Type B pancreatic cell (in vitro differentiated cells): ENCODE data around the gene GAS2. TPM values are rescaled to one million over a fixed set of nuclear protein-coding genes. Genes with fewer than 3 reads are reported as not detected.

Experiments
- DNase-seq: peaks from one replicate; pipeline ENCODE4 v3.0.0; 2021; ENCODE audit warnings: mixed read lengths; ENCODE audit not compliant: unreplicated experiment; ENCODE audit errors: extremely low spot score
- H3K27ac Mint-ChIP-seq: 2 replicates; pipeline ENCODE4 v1.8.0; 2021; ENCODE audit warnings: mild to moderate bottlenecking, mixed read lengths
- H3K27me3 Mint-ChIP-seq: 2 replicates; pipeline ENCODE4 v1.8.0; 2021; ENCODE audit warnings: mixed read lengths
- H3K36me3 Mint-ChIP-seq: 2 replicates; pipeline ENCODE4 v1.8.0; 2021; ENCODE audit warnings: mixed read lengths
- H3K4me1 Mint-ChIP-seq: one replicate; pipeline ENCODE4 v1.8.0; 2021; ENCODE audit warnings: mixed read lengths; ENCODE audit not compliant: unreplicated experiment
- H3K4me3 Mint-ChIP-seq: 2 replicates; pipeline ENCODE4 v1.8.0; 2021; ENCODE audit warnings: mild to moderate bottlenecking, mixed read lengths
- H3K9me3 Mint-ChIP-seq: 2 replicates; pipeline ENCODE4 v1.8.0; 2021; ENCODE audit warnings: mixed read lengths
- total RNA-seq: library from RNA; stranded (reverse); gene quantifications from 2 replicates; pipeline ENCODE4 v1.2.1, GENCODE V29; 2021; ENCODE audit warnings: low replicate concordance
- TF ChIP-seq, protein P1 (sequence below): fragments of 200-600 bp; sonication (generic); conservative IDR thresholded peaks from 2 replicates; pipeline ENCODE4 v1.5.0; 2021; ENCODE audit warnings: antibody characterized with exemption, mild to moderate bottlenecking

Gene GAS2
- total RNA-seq, 1 donor from 2014 or later = 15.6 TPM

DNA sequence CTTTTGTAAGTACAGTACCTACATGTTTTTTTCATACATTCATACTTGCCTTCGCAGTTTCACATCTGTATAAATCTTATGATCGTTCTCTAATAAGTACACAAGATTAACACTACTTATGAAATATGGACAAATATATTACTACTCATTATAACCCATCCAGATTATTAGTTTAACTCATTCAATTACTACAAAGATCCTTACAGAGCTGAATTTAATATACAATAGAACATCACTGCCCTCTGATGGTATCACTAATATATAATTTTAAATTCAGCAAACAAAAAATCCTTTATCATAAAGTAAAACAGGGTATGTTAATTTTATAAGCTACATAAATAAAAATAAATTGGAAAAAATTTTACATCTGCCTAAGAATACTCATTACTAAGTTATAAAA is 155.8 kb downstream of the GAS2 start:
- H3K27me3 Mint-ChIP-seq = no peaks in the 10 kb centered on the region
- H3K4me3 Mint-ChIP-seq = no peak overlapping the region
- no peaks in the 10 kb centered on the region for H3K4me1 Mint-ChIP-seq
- peaks cover 13% of the 10 kb centered on the region for H3K36me3 Mint-ChIP-seq
- DNase-seq = no peak
- TF ChIP-seq, protein P1, sequence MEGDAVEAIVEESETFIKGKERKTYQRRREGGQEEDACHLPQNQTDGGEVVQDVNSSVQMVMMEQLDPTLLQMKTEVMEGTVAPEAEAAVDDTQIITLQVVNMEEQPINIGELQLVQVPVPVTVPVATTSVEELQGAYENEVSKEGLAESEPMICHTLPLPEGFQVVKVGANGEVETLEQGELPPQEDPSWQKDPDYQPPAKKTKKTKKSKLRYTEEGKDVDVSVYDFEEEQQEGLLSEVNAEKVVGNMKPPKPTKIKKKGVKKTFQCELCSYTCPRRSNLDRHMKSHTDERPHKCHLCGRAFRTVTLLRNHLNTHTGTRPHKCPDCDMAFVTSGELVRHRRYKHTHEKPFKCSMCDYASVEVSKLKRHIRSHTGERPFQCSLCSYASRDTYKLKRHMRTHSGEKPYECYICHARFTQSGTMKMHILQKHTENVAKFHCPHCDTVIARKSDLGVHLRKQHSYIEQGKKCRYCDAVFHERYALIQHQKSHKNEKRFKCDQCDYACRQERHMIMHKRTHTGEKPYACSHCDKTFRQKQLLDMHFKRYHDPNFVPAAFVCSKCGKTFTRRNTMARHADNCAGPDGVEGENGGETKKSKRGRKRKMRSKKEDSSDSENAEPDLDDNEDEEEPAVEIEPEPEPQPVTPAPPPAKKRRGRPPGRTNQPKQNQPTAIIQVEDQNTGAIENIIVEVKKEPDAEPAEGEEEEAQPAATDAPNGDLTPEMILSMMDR = no peak
- no peaks in the 10 kb centered on the region for H3K9me3 Mint-ChIP-seq
- no peak overlapping the region for H3K27ac Mint-ChIP-seq

DNA sequence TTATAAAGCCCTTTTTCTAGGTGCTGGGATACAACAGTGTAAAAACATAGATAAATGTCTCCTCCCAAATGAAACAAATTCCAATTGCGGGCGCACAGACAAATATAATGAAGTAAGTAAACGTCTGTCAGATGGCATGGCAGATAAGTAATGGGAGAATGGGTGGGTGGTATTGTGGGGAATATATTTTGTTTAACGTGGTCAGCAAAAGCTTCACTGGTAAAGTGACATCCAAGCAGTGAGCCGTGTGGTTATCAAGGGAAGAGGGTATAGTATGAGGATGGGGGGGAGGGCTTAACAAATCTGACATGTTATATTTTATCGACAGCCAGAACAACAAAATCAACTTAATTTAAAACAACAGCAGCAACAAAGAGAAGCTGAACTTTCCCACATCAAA is 162.0 kb downstream of the GAS2 start:
- Mint-ChIP-seq H3K36me3 (peaks cover 7% of the 10 kb centered on the region), H3K27ac (peak overlapping the region; percentile 3), H3K9me3 (no peaks in the 10 kb centered on the region), H3K4me3 (peak overlapping the region; percentile 95), H3K27me3 (no peaks in the 10 kb centered on the region), H3K4me1 (peaks cover 7% of the 10 kb centered on the region)
- DNase-seq = no peak
- TF ChIP-seq, protein P1 = no peak

DNA sequence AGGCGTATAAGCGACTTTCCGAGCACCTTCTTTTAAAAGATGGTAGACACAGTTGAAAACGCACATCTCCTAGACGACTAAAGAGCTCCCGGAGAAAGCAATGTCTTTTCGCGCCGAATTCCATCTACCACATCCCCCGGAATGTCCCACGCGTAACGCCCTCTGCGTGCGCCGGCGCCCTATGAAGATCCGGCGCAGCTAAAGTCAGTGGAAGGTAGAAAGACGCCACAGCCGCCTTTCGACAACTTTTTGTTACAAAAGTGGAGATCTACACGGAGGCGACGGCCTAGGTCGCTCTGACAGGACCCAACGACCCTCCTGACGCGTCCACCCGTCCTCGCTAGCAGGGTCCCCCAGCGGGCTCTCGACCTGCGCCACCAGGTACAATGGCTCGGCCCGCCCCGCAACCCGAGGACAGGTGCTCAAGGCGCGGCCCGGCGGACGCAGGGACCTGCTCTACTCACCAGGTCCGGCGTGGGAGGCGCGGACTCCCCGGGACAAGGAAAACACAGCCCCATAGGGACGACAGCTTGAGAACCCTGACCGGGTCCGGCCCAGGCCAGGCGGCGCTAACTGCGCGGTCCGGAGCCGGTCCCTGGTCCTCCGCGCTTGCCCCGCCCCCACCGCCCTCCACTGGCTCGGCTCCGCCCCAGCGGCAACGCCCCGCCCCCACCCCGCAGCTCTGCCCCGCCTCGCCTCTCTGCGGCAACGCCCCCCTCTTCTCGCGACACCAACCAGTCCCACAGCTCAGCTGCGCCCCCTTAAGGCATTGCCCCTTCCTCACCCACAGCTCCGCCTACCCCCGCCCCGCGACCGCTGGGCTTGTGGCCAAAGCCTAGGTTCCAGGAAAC is 163.0 kb downstream of the GAS2 start, which contains the start of gene SVIP:
Gene SVIP, minus strand, starts transcription at position 571 of the 851 bp plus-strand sequence. Its CDS starts 53 bp downstream, at position 518.
- Mint-ChIP-seq H3K4me3 (peak within 1 kb of the TSS; percentile 95), H3K4me1 (peaks cover 7% of the 10 kb centered on the region), H3K9me3 (no peaks in the 10 kb centered on the region), H3K27ac (peak within 1 kb of the TSS; percentile 81), H3K36me3 (peaks cover 4% of the 10 kb centered on the region), H3K27me3 (no peaks in the 10 kb centered on the region)
- TF ChIP-seq, protein P1 = peak; percentile 67
- DNase-seq = peak; percentile 97

DNA sequence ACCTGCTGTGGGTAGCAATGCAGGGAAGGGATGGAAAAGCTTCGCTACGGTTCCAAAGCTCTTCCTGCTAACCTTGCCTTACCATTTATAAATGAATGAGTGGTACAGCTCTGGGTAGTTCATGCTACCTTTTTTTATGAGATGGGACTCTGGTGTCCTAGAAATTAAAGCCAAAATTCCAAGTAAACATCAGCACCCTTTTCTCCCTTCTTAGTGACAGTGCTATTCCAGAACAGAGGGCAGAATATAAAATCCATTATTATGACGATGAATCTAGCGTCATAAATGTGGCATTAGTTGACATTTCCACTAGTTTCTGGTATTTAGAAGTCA is 163.6 kb downstream of the GAS2 start:
- Mint-ChIP-seq H3K9me3 (no peaks in the 10 kb centered on the region), H3K36me3 (no peaks in the 10 kb centered on the region), H3K4me1 (peaks cover 7% of the 10 kb centered on the region), H3K27me3 (no peaks in the 10 kb centered on the region), H3K27ac (peak overlapping the region; percentile 69), H3K4me3 (peak overlapping the region; percentile 95)
- TF ChIP-seq, protein P1 = no peak
- DNase-seq = no peak

DNA sequence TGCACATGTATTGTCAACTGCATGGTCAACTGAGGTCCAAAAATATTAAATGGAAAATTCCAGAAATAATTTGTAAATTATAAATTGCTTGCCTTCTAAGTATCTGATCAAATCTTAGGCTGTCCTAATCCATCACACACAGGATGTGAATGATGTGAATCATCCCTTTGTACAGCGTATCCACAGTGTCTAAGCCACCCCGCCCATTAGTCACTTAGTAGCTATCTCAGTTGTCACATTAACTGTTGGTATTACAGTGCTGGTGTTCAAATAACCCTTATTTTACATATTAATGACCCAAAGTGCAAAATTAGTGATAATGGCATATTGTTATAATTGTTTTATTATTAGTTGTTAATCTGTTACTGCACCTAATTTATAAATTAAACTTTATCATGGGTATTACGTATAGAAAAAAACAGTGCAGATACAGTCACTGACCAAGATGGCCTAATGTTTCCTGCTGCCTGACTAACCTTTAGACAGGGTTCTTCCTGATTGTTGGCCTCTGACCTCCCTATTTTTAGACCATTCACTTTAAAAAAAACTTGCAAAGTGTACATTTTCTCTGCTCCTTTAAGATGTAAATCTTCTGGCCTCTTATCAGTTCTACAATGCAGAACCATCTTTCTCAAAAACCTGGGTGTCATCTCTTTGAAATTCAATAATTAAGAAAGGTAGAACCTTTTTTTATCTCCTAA is 166.1 kb downstream of the GAS2 start:
- no peaks in the 10 kb centered on the region for H3K36me3 Mint-ChIP-seq
- H3K4me3 Mint-ChIP-seq = no peak overlapping the region
- TF ChIP-seq, protein P1 = no peak

More for the DNA sequence above, 166.1 kb downstream of the GAS2 start:
- Mint-ChIP-seq H3K27ac (no peak overlapping the region), H3K27me3 (no peaks in the 10 kb centered on the region), H3K4me1 (peaks cover 7% of the 10 kb centered on the region), H3K9me3 (no peaks in the 10 kb centered on the region)
- no peak for DNase-seq
